Epithelial cell of proximal tubule (primary cell): ENCODE data around the gene ARL4C. TPM values are rescaled to one million over a fixed set of nuclear protein-coding genes. Genes with fewer than 3 reads are reported as not detected.

Experiments used
- DNase-seq: peaks from one replicate; pipeline ENCODE4 v3.0.0-alpha.2; 2011; ENCODE audit warnings: low read depth
- H3K4me3 ChIP-seq: 2 replicates; pipeline ENCODE4 v1.5.1; 2011; ENCODE audit warnings: low read depth, mild to moderate bottlenecking, low read length
- total RNA-seq: library from RNA; depleted of rRNA; stranded (reverse); fragments of >200 nt; gene quantifications from 2 replicates; pipeline ENCODE4 v1.2.3, GENCODE V29; 2015
- TF ChIP-seq, protein P1 (sequence below): conservative IDR thresholded peaks from 2 replicates; pipeline ENCODE4 v1.5.1; 2012; ENCODE audit warnings: low read depth, mild to moderate bottlenecking, low read length

Gene ARL4C
- total RNA-seq, 1 donor from 2014 or later: 123 TPM

DNA sequence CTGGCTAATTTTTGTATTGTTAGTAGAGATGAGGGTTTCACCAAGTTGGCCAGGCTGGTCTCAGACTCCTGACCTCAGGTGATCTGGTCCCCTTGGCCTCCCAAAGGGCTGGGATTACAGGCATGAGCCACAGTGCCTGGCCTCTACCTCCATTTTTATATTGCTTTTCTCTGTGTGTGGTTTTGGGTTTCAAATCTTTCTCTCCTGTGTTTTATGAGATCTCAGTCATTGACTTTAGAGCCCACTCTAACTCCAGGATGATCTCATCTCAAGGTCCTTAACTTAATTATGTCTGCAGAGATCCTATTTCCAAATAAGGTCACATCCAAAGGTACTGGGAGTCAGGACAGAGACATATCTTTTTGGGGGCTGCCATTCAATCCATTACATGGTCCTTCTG is 24.7 kb downstream of the ARL4C start:
- TF ChIP-seq, protein P1, sequence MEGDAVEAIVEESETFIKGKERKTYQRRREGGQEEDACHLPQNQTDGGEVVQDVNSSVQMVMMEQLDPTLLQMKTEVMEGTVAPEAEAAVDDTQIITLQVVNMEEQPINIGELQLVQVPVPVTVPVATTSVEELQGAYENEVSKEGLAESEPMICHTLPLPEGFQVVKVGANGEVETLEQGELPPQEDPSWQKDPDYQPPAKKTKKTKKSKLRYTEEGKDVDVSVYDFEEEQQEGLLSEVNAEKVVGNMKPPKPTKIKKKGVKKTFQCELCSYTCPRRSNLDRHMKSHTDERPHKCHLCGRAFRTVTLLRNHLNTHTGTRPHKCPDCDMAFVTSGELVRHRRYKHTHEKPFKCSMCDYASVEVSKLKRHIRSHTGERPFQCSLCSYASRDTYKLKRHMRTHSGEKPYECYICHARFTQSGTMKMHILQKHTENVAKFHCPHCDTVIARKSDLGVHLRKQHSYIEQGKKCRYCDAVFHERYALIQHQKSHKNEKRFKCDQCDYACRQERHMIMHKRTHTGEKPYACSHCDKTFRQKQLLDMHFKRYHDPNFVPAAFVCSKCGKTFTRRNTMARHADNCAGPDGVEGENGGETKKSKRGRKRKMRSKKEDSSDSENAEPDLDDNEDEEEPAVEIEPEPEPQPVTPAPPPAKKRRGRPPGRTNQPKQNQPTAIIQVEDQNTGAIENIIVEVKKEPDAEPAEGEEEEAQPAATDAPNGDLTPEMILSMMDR: no peak
- no peak for DNase-seq
- no peak overlapping the region for H3K4me3 ChIP-seq

DNA sequence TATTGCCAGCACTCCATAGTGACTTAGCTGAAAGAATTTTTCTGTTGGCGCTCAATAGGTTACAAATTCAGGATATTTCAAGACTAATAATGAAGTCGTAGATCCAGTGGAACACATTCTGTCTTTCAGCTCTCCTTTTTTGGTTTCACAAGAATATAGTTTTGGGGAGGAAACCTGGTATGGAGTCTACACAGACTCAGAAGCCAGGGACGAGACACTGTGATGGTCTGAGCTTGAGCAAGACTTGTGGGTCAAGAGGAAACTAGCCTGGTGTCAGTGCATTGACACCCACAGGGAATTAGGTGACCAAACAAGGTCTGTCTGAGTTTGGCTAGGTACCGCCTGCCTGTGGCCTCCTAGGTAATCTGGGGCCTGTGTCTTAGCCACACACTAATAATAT is 26.9 kb downstream of the ARL4C start:
- no peak overlapping the region for H3K4me3 ChIP-seq
- TF ChIP-seq, protein P1: no peak
- no peak for DNase-seq

DNA sequence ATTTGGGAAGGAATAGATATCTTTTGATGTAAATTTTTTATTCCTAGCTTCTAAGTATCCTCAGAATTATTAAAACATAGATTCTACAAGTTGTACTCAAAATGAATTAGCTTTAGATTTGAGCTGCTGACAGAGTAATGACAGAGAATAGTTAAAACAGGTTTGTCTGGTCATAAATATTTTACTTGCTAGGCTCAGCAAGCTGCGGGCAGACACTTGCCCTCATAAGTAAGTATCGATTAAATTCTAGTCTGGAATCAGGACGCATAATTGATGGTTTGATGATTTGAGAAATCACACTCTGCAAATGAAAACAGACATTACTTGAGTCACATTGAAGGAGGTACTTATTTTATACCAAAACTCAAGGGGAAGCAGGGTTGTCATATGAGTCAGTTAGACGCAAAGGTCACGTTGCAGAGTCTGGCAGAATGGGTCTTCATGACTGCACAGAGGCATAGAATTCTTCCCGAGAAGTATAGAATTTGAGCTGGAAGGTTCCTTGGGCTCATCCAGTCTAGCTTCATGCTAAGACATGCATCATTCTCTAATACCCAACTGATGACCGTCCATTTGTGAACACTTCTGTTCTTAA is 27.5 kb downstream of the ARL4C start:
- TF ChIP-seq, protein P1: no peak
- no peak for DNase-seq
- no peak overlapping the region for H3K4me3 ChIP-seq

DNA sequence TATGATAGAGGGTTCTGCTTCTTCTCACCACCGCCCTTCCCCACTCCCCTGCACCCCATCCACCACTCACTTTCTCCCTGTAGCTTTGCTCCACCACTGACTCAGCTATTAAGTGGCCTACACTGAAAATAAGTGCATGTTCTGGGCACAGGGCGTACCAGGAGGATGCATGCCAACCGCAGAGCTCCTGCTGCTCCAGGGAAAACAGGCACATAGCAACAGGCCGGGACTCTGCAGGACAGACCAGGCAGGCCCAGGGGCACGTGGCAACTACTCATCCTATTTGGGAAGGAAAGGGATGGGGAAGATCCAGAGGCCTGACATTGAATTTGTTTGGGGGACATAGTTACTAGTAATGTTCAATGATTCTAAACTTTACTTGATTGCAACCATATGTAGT is 28.4 kb downstream of the ARL4C start:
- TF ChIP-seq, protein P1: no peak
- H3K4me3 ChIP-seq: no peak overlapping the region
- no peak for DNase-seq

DNA sequence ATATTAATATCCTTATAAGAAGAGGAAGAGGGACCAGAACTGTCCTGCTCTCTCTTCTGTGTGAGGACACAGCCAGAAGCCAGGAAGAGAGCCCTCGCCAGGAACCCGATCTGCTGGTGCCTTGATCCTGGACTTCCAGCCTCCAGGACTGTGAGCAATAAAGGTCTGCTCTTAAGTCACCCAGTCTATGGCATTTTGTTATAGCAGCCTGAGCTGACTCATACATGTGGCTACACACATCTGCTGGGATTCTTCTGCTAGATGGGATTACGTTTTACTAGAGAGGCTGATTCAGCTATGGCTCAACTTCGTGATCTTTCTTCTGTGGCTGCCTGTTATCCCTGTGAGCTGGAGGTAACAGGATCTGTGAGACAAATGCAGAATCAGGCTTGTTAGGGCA is 29.6 kb downstream of the ARL4C start:
- H3K4me3 ChIP-seq: no peak overlapping the region
- TF ChIP-seq, protein P1: no peak
- DNase-seq: no peak

DNA sequence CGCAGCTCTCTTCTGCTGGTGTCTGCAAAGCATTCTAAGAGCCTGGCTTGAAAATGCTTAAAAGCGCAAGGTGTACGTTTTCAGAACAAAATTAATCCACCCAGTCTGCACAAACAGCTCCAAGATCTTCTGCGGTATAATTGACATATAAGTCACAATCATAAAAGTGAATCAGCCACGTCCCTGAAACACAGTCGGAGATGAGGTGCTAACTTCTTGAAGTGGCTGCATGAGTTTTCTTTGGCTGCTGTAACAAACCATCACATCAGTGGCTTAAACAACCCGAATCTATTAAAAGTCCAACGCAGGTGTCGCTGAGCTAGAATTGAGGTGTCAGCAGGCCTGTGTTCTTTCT is 32.6 kb downstream of the ARL4C start:
- no peak for DNase-seq
- TF ChIP-seq, protein P1: no peak
- no peak overlapping the region for H3K4me3 ChIP-seq

DNA sequence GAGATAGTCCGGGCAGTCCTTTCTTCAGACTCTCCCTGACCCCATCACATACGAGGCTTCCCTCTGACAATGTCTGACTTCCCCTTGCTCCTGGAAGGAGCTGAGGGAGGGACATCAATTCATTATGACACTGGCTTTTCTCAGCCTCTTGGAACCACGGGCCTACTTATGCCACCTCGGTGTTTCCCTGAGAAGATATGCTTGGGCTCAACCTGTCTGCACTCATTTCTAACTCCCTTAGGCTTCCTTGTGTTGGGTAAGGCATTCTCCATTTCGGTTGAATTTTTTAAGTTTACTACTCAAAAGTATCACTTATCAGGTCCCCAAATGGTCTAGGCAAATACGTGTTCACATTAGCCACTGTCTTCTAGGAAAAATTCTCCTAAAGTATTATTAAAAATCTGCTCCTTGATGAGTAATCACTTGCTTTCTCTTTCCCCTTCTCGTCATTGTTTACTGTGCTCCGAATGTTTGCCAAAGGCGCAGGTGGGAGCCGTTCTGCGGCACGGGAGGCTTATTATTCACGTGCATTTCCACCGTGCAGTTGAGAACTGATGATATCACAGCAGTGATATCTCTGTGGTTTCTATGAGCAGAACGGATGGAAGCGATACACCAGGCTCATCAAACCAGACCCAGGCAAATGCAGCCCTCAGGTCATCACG is 33.1 kb downstream of the ARL4C start:
- TF ChIP-seq, protein P1: no peak
- DNase-seq: no peak
- H3K4me3 ChIP-seq: no peak overlapping the region
